ENCODE results near the gene RAD51AP1. TPM values are rescaled to one million over a fixed set of nuclear protein-coding genes. Genes with fewer than 3 reads are reported as not detected.

RAD51AP1 gene
- total and polyA plus RNA-seq, 2 of the 8 experiments (the other 6 are each of a cell fraction or from before 2014, with no cell fraction given) = 29.7 to 48.3 TPM

DNA sequence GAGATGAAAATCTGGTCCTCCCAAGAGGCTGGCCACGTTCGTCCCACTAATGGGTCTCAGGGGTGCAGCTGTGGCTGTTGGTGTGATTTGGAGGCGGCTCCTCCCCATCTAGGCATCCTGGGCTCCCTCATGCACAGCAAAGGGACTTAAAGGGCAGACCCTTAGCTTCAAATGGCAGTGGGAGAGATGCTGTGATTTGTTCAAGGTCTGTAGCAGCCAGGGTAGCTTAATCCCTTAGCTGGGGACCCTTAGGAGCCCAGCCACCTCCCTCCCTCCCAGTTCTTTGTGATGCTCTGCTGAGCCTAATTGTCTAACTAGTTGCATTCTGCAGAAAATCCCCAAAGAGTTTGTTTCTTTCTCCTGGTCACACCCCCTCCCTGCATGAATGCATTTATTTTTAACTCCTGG, 41.6 kb downstream of the RAD51AP1 start:
- no peak overlapping the region for H3K27ac ChIP-seq (ENCODE audit: low read depth, low read length)
- no peak overlapping the region for H2BK20ac ChIP-seq (ENCODE audit: low read length)
- no peak overlapping the region for H2BK120ac ChIP-seq (replicated peaks; ENCODE audit: low read depth, low read length)
- H3K18ac ChIP-seq (ENCODE audit: extremely low read depth, low read length) = no peak overlapping the region
- TF ChIP-seq POLR2AphosphoS5 (IDR thresholded peaks at IDR 0.05; ENCODE audit: low read depth, low read length) = no peak
- no peak for TF ChIP-seq CTBP2 (IDR thresholded peaks at IDR 0.05; ENCODE audit: borderline replicate concordance, insufficient read depth, insufficient read length, low read length)
- no peak for TF ChIP-seq PHF8 (conservative IDR thresholded peaks at IDR 0.05; ENCODE audit: low read depth, low read length)
- no peak for TF ChIP-seq SP1 (IDR thresholded peaks at IDR 0.05; ENCODE audit: low read depth, low read length)
- no peak for TF ChIP-seq TAF7 (optimal IDR thresholded peaks at IDR 0.05; ENCODE audit: borderline replicate concordance, low read depth, low read length)
- TF ChIP-seq CBX5 (IDR thresholded peaks at IDR 0.05; ENCODE audit: low read depth, low read length) = no peak
- TF ChIP-seq EZH2 (IDR thresholded peaks at IDR 0.05; ENCODE audit: low read depth, low read length, severe bottlenecking) = no peak
- TF ChIP-seq SAP30 (IDR thresholded peaks at IDR 0.05; ENCODE audit: insufficient read depth, insufficient replicate concordance, low read length) = no peak
- no peak for TF ChIP-seq CEBPB (IDR thresholded peaks at IDR 0.05; ENCODE audit: low read depth, low read length)
- no peak for TF ChIP-seq BACH1 (IDR thresholded peaks at IDR 0.05; ENCODE audit: low read length)
- TF ChIP-seq CHD2 (IDR thresholded peaks at IDR 0.05; ENCODE audit: low read length) = no peak
- TF ChIP-seq RFX5 (IDR thresholded peaks at IDR 0.05; ENCODE audit: borderline replicate concordance, low read depth, low read length) = no peak
- no peak for TF ChIP-seq POLR2A (IDR thresholded peaks at IDR 0.05; ENCODE audit: control extremely low read depth in 1 of 2, low read depth in 2 of 2, low read length in 2 of 2)
- no peak for TF ChIP-seq RXRA (IDR thresholded peaks at IDR 0.05; ENCODE audit: insufficient read depth, low read depth, low read length)
- TF ChIP-seq RAD21 (IDR thresholded peaks at IDR 0.05 in 1 of 2, conservative IDR thresholded peaks at IDR 0.05 in 1 of 2; ENCODE audit: low read depth in 2 of 2, low read length in 2 of 2) = no peak
- no peak overlapping the region for H4K5ac ChIP-seq (ENCODE audit: insufficient read length, low read depth, low read length)
- no peak for FAIRE-seq
- H4K91ac ChIP-seq (replicated peaks; ENCODE audit: insufficient read length, low read length) = no peak overlapping the region
- H2AFZ ChIP-seq (ENCODE audit: low read length) = no peak overlapping the region
- no peak overlapping the region for H2BK12ac ChIP-seq (ENCODE audit: low read depth, low read length)
- H3K4me3 ChIP-seq (ENCODE audit: extremely low read depth in 1 of 4, insufficient read depth in 2 of 4, low read depth in 3 of 4, low read length in 4 of 4) = no peak overlapping the region
- no peaks in the 10 kb centered on the region for H3K79me1 ChIP-seq (ENCODE audit: low read depth, low read length)
- no peaks in the 10 kb centered on the region for H3K36me3 ChIP-seq (ENCODE audit: control insufficient read depth in 2 of 4, insufficient read depth in 4 of 4, low read length in 3 of 4)
- 75% methylated on average over 3 of the region's 3 CpGs; no CpG with 5 or more reads in 1 of the 2 experiments for WGBS, 2 experiments (ENCODE audit: extremely low coverage in 1 of 2, insufficient coverage in 1 of 2, insufficient read length in 1 of 2, insufficient replicate concordance in 2 of 2, low coverage in 1 of 2, low lambda C conversion rate in 2 of 2, missing lambda C conversion rate in 1 of 2)
- no peak overlapping the region for H3K23ac ChIP-seq (ENCODE audit: insufficient read length)
- H3K56ac ChIP-seq (replicated peaks; ENCODE audit: insufficient read length, low read depth, low read length) = no peak overlapping the region
- H4K20me1 ChIP-seq (replicated peaks in 1 of 2; ENCODE audit: control insufficient read depth in 1 of 2, insufficient read depth in 2 of 2, low read length in 2 of 2) = no peaks in the 10 kb centered on the region
- H3K4me2 ChIP-seq (ENCODE audit: insufficient read depth in 1 of 2, low read depth in 2 of 2, low read length in 2 of 2) = no peak overlapping the region
- H2AK5ac ChIP-seq (ENCODE audit: low read depth, low read length) = no peak overlapping the region
- H3K14ac ChIP-seq (ENCODE audit: insufficient read length) = no peak overlapping the region
- H2BK5ac ChIP-seq (ENCODE audit: low read depth, low read length) = no peak overlapping the region
- no peak for DNase-seq (ENCODE audit: low read depth in 1 of 2, low spot score in 2 of 2)
- ChIA-PET POLR2A (ENCODE audit: partially characterized antibody) (interaction anchor here (1.0 to 1.3 kb wide), 2 partner anchors 10 to 68 kb away, joined by 3 to 5 read pairs; partner anchors contain the start of genes AKAP3 and NDUFA9), CTCF (ENCODE audit: partially characterized antibody) (interaction anchor here (0.6 to 2.5 kb wide), 24 partner anchors 8 to 475 kb away, joined by 3 to 18 read pairs (median 4); partner anchors contain the start of genes AKAP3, DYRK4 and NDUFA9)
- H3K9me3 ChIP-seq (ENCODE audit: insufficient read depth in 2 of 2, low read depth in 1 of 2, low read length in 1 of 2) = no peaks in the 10 kb centered on the region
- H3K4me1 ChIP-seq (replicated peaks in 1 of 4; ENCODE audit: control insufficient read depth in 3 of 4, insufficient read depth in 4 of 4, low read length in 3 of 4) = peaks cover 0 to 10% (median 2%) of the 10 kb centered on the region in 4 experiments; a peak in 3 of 7 replicates
- no peaks in the 10 kb centered on the region for H3K79me2 ChIP-seq (ENCODE audit: control insufficient read depth in 1 of 2, insufficient read depth in 2 of 2, low read length in 2 of 2)
- H4K8ac ChIP-seq (ENCODE audit: extremely low read depth, insufficient read depth, low read length) = no peak overlapping the region
- H2BK15ac ChIP-seq (ENCODE audit: low read length) = no peak overlapping the region
- no peaks in the 10 kb centered on the region for H3K23me2 ChIP-seq (ENCODE audit: low read depth, low read length)
- no peak overlapping the region for H3K4ac ChIP-seq (replicated peaks; ENCODE audit: insufficient read length, low read depth, low read length)
- no peaks in the 10 kb centered on the region for H3K27me3 ChIP-seq (replicated peaks in 1 of 4; ENCODE audit: control insufficient read depth in 3 of 4, extremely low read depth in 1 of 4, insufficient read depth in 3 of 4, low read length in 3 of 4)
- H3K9ac ChIP-seq (replicated peaks in 1 of 4; ENCODE audit: extremely low read depth in 1 of 4, low read depth in 3 of 4, low read length in 3 of 4) = no peak overlapping the region
